Activated T-helper 1 cell treated with anti-CD3 and anti-CD28 coated beads, Interleukin-2, amount 50 U/mL, for 16 hours (primary cell): ENCODE data around the gene NQO2.
A peak's percentile ranks its signal among the peaks of the same experiment; 100 is the strongest.

Source experiments
- DNase-seq, 2 donors: peaks; one replicate each; pipeline ENCODE4 v3.0.0-alpha.2; 2020; ENCODE audit warnings: low read depth in 1 of 2, low spot score in 1 of 2

Gene NQO2

GRCh38 chr6:2999618-3000557, at the start of gene NQO2:
Gene NQO2 (plus strand): TSS chr6:2999894. CDS start chr6:3006553, 6,659 bp downstream.
- peak; percentile 86 to 87 for DNase-seq

- no peak for DNase-seq
Observed at GRCh38 chr6:2950713-2951112, 49.0 kb upstream of the NQO2 start.

- DNase-seq, result no peak
Observed at GRCh38 chr6:2951728-2952127, 48.0 kb upstream of the NQO2 start.

DNA sequence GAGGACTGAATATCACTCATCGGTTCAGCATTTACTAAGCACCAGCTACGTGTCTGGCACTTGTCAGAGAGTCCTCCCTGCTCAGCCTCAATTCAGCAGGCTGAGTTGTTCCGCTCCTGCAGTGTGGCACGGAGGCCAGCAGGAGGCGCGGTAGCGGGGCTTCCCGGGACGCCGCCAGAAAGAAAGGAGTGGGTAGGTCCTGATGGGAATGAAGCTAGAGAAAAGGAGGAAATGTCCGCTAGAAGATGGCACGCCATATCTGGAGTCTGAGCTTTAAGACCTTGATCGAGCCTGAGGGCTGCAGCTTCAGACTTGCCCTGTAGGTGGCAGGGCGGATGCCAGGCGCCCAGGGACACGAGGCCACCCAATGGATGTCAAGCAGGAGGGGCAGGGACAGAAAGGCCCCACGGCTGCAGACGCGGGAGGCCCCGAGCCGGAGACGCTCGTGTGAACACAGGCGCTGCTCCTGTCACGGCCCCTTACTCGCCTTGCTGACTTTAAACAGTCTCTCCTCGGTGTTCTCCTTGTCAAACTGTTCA, 47.1 kb upstream of the NQO2 start:
- peak in 1 of 2 donors; percentile 25 for DNase-seq

- no peak for DNase-seq
Observed at GRCh38 chr6:2953098-2953497, 46.6 kb upstream of the NQO2 start.

DNA sequence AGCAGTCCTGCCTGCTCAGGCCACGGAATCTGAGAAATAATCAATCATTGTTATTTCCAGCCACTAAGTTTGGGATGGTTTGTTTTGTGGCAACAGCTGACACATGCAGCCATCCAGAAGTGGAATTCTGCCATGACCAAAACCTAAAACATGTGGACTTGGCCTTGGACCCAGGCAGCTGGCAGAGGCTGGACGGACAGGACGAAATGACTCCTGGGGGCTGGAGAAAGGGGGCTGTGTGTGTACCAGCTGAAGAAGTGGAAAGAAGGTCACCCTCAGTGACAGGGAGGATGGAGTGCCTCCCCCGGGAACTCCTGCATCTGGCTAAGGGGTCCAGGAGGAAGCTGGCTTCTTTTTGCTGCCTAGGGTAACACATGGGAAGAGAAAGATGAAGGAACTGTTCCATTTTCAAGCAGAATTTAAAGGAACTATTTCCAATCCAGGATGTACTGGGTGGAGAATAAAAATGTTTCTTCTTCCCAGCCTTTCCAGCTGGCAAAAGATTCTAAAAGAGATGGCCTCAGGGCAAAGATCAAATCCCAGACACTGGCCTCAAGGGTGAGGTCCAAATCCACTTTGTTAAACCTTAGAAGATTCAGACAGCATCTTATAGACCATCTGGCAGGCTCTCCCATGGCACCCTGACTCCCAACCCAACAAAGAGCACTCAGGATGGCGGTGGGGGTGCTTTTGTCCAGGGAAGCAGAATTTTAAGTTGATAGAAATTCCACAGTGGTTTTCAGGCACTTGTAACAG, 42.6 kb upstream of the NQO2 start:
- no peak for DNase-seq

DNA sequence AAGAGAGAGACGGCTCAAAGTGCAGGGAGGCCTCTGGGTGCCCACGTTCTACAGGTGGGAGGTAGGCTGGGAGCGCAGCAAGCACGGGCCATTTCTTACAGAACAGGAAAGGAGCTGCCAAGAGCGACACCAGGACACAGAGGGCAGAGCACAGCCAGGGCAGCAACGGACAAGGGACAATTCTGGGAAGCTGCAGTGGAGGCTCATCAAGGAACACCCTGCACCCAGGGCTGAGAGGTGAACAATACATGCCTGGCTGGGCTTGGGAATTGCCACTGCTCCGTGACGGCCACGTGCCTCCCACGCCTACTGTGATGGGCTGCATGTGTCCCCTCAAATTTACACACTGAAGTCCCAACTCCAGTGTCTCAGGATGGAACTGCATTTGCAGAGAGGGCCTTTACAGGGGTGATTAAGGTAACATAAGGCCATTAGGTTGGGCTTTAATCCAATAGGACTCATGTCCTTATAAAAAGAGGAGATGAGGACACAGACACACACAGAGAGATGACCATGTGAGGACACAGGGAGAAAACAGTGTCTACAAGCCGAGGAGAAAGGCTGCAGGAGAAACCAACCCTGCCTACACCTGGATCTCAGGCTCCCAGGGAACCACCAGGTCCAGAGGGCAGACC, 41.9 kb upstream of the NQO2 start:
- no peak for DNase-seq

DNA sequence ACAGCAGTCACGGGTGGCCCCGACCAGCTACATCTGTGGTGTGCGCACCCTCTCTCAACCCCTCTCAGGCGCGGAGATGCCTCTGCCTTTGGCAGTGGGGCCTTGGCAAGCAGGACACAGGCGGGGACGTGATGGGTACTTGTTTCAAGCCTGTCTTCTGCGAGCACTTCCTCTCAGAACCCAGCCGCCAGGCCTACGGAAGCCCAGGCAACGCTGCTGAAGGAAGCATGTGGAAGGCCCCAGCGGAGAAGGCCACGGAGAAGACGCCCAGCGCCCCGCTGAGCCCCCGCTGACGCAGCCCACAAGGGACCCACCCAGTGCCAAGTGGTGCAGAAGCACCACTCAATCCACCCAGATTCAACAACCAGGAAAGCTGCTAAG, 41.4 kb upstream of the NQO2 start:
- no peak for DNase-seq

DNA sequence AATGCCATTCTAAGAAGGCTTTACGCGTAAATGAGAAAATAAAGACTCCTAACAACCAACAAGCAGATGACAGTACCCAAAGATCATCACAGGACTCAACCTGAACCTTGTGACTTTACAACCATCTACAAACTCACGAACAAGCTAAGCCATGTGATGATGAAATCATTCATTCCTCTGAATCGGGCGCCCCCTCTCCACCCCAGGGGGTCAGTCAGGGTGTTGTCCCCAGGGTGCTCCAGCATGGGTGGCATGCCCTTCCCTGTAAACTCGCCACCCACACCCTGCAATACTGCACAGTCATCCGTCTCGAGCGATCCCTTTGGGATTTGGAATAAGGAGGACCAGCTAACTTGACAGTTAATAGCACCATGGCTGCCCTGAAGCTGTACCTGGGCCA, 40.9 kb upstream of the NQO2 start:
- no peak for DNase-seq

GRCh38 chr6:2959909-2960719, 39.6 kb upstream of the NQO2 start:
- DNase-seq, result no peak

- no peak for DNase-seq
Observed at GRCh38 chr6:2960935-2961334, 38.8 kb upstream of the NQO2 start.

DNA sequence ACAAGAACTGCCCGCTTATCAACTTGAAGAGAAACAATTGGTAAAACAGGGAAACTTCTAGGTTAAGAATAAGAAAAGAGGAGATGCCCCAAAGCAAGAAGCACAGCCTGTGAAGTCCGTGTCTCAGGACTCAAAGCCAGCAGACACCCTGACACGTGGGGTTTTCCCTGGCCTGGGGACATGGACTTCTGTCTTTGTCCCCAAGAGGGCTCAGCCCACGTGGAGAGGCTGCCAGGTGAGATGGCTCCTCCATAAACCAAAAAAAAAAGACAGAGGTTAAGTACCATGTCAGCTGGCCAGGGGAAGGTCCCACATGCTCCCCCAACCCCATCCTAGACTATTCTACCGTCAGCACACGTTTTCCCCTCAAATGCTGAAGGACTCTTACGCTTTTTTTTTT, 38.2 kb upstream of the NQO2 start:
- DNase-seq, result no peak

- no peak for DNase-seq
Observed at GRCh38 chr6:2962004-2962403, 37.7 kb upstream of the NQO2 start.

GRCh38 chr6:2962636-2963035, 37.1 kb upstream of the NQO2 start:
- DNase-seq, result no peak

GRCh38 chr6:2963756-2964155, 35.9 kb upstream of the NQO2 start:
- DNase-seq, result no peak

GRCh38 chr6:2964793-2965505, 34.7 kb upstream of the NQO2 start:
- DNase-seq, result no peak

DNA sequence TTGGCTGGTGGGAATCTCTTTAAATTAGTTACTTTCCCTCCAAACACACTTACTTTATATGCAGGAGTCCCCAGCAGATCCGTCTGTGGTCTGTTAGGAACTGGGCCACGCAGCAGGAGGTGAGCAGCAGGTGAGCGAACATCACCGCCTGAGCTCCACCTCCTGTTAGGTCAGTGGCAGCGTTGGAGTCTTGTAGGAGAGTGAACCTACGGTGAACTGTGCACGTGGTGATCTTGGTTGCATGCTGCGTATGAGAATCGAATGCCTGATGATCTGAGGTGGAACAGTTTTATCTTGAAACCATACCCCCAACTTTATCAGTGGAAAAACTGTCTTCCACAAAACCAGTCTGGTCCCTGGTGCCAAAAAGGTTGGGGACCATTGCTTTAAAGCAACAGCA, 33.3 kb upstream of the NQO2 start:
- DNase-seq, result no peak

DNA sequence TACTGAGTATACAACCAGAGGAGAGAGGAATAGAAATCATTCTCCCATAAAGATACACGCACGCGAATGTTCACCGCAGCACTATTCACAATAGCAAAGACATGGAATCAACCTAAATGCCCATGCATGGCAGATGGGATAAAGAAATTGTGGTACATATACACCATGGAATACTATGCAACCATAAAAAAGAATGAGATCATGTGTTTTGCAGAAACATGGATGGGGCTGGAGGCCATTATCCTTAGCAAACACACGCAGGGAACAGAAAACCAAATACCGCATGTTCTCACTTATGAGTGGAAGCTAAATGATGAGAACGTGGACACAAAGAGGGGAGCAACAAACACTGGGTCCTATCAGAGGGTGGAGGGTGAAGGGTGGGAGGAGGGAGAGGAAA, 31.8 kb upstream of the NQO2 start:
- DNase-seq, result no peak

GRCh38 chr6:2968600-2969135, 31.0 kb upstream of the NQO2 start:
- no peak for DNase-seq

DNA sequence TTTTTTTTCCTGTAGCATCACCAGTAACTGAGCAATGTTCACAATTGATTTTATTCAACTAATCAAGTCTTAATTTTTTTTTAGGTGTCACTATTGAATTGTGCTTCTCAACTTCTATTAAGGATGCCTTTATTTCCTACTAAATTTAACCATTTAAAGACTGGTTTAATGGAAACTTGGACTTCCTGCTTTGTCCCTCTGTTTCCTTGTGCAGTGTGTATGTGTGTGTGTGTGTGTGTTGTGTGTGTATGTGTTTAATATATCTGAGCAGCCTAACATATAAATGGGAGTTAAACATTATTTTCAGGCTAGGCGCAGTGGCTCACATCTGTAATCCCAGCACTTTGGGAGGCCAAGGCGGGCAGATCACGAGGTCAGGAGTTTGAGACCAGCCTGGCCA, 30.1 kb upstream of the NQO2 start:
- no peak for DNase-seq
